ENCODE measurements around the gene DVL2.

DVL2 gene

DNA sequence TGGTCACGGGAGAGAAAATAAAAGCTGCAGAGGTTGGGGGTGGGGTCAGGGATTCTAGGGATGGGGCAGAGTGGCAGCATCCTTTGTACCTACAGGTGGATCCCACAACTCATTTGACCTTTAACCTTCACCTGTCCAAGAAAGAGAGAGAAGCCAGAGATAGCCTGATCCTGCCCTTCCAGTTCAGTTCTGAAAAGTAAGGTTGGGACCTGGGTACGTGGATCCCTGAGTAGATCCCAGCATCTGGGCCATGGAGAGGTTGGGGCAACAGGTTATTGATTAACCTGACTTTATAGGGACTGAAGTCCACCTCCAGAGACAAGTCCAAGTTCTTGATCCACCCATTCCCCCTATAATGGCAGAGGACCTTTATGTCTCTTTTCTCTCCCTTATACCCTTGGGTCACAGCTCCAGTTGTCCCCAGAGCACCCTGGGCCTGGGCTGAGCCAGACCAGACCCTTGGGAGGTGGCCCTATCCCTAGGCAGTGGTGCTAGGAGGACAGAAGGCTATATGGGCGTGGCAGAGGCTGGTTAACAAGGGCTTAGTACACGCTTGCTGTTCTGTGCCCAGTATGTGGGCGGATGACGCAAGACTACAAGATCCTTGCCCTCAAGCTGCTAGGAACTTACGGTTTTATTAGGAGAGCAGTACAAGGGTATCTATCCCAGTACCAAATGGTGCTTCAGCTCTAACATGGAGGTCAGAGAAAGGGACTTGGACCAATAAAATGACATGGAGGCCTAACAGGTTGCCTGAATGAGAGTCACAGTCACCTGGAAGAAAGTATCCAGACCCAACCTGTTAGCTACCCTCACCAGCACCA lies 24.6 kb upstream of the DVL2 start:
- peaks cover 8% of the 10 kb centered on the region; the same call in 1 of the 2 replicates for H3K36me3 ChIP-seq (ENCODE audit: low read length)
- H3K27me3 ChIP-seq (ENCODE audit: low read length) = no peaks in the 10 kb centered on the region
- H3K4me2 ChIP-seq (ENCODE audit: low read depth, low read length, poor library complexity, severe bottlenecking) = no peak overlapping the region
- no peak overlapping the region for H3K4me3 ChIP-seq (ENCODE audit: insufficient read depth, low read length, poor library complexity, severe bottlenecking)
- H3K9me2 ChIP-seq (replicated peaks; ENCODE audit: insufficient read depth, low read length) = no peaks in the 10 kb centered on the region
- H3K9ac ChIP-seq (ENCODE audit: low read length) = no peak overlapping the region
- 0 out of 2 replicates have a peak, but pooled peaks cover 3% of the 10 kb centered on the region for H3F3A ChIP-seq (ENCODE audit: insufficient read depth)
- no peak overlapping the region for H2AFZ ChIP-seq (ENCODE audit: low read depth, low read length, severe bottlenecking)
- no peak overlapping the region for H3K27ac ChIP-seq (ENCODE audit: low read depth, low read length)
- H3K9me3 ChIP-seq (ENCODE audit: insufficient read depth, low read length) = no peaks in the 10 kb centered on the region
- TF ChIP-seq EZH2phosphoT487 (conservative IDR thresholded peaks at IDR 0.05; ENCODE audit: low read length) = no peak
- no peak for TF ChIP-seq CTCF (IDR thresholded peaks at IDR 0.05; ENCODE audit: insufficient read depth, low read length, poor library complexity, severe bottlenecking)
- 0 out of 2 replicates have a peak, but pooled peaks cover 2% of the 10 kb centered on the region for H3K79me2 ChIP-seq (ENCODE audit: insufficient read depth, low read length)
- no peaks in the 10 kb centered on the region for H4K20me1 ChIP-seq (ENCODE audit: low read depth, low read length)

- Histone ChIP-seq H3K27me3 (ENCODE audit: low read length) (no peaks in the 10 kb centered on the region), H3K4me3 (ENCODE audit: insufficient read depth, low read length, poor library complexity, severe bottlenecking) (no peak overlapping the region), H3K36me3 (ENCODE audit: low read length) (peaks cover 8% of the 10 kb centered on the region; the same call in 1 of the 2 replicates), H3K9me2 (replicated peaks; ENCODE audit: insufficient read depth, low read length) (no peaks in the 10 kb centered on the region), H3K9ac (ENCODE audit: low read length) (no peak overlapping the region), H3K27ac (ENCODE audit: low read depth, low read length) (no peak overlapping the region), H3F3A (ENCODE audit: insufficient read depth) (0 out of 2 replicates have a peak, but pooled peaks cover 3% of the 10 kb centered on the region), H3K79me2 (ENCODE audit: insufficient read depth, low read length) (peaks cover 12% of the 10 kb centered on the region), H3K9me3 (ENCODE audit: insufficient read depth, low read length) (no peaks in the 10 kb centered on the region), H2AFZ (ENCODE audit: low read depth, low read length, severe bottlenecking) (no peak overlapping the region), H4K20me1 (ENCODE audit: low read depth, low read length) (no peaks in the 10 kb centered on the region), H3K4me2 (ENCODE audit: low read depth, low read length, poor library complexity, severe bottlenecking) (no peak overlapping the region)
- TF ChIP-seq EZH2phosphoT487 (conservative IDR thresholded peaks at IDR 0.05; ENCODE audit: low read length) (no peak), CTCF (IDR thresholded peaks at IDR 0.05; ENCODE audit: insufficient read depth, low read length, poor library complexity, severe bottlenecking) (no peak)
These were observed 22.6 kb upstream of the DVL2 start for GRCh38 chr17:7256766-7257456.

- H3K27ac ChIP-seq (ENCODE audit: low read depth, low read length) = no peak overlapping the region
- H3K9me3 ChIP-seq (ENCODE audit: insufficient read depth, low read length) = no peaks in the 10 kb centered on the region
- H3K4me3 ChIP-seq (ENCODE audit: insufficient read depth, low read length, poor library complexity, severe bottlenecking) = no peak overlapping the region
- no peak for TF ChIP-seq CTCF (IDR thresholded peaks at IDR 0.05; ENCODE audit: insufficient read depth, low read length, poor library complexity, severe bottlenecking)
- TF ChIP-seq EZH2phosphoT487 (conservative IDR thresholded peaks at IDR 0.05; ENCODE audit: low read length) = no peak
- H3F3A ChIP-seq (ENCODE audit: insufficient read depth) = 0 out of 2 replicates have a peak, but pooled peaks cover 3% of the 10 kb centered on the region
- no peaks in the 10 kb centered on the region for H4K20me1 ChIP-seq (ENCODE audit: low read depth, low read length)
- no peaks in the 10 kb centered on the region for H3K27me3 ChIP-seq (ENCODE audit: low read length)
- H3K4me2 ChIP-seq (ENCODE audit: low read depth, low read length, poor library complexity, severe bottlenecking) = no peak overlapping the region
- H2AFZ ChIP-seq (ENCODE audit: low read depth, low read length, severe bottlenecking) = no peak overlapping the region
- H3K79me2 ChIP-seq (ENCODE audit: insufficient read depth, low read length) = peaks cover 31% of the 10 kb centered on the region
- H3K36me3 ChIP-seq (ENCODE audit: low read length) = peaks cover 8% of the 10 kb centered on the region; the same call in 1 of the 2 replicates
- no peaks in the 10 kb centered on the region for H3K9me2 ChIP-seq (replicated peaks; ENCODE audit: insufficient read depth, low read length)
- H3K9ac ChIP-seq (ENCODE audit: low read length) = no peak overlapping the region
These were observed 20.2 kb upstream of the DVL2 start for GRCh38 chr17:7254511-7254910.
